ENCODE results near the gene FGF7.

- TF ChIP-seq CTCF (IDR thresholded peaks at IDR 0.05) = no peak
- TF ChIP-seq POLR2A (IDR thresholded peaks at IDR 0.05) = no peak
- no peak for TF ChIP-seq EP300 (IDR thresholded peaks at IDR 0.05)
These were observed 12.4 kb upstream of the FGF7 start for GRCh38 chr15:49410641-49411040.
